A549 (cell line): Measurements from ENCODE around the gene KLHL6. TPM values are rescaled to one million over a fixed set of nuclear protein-coding genes. Genes with fewer than 3 reads are reported as not detected.

ENCODE experiments used
- ATAC-seq, 2 experiments: fragments of 200-7000 bp in 1 of 2; fragments of >200 bp in 1 of 2; cut with Nextera tagmentation in 1 of 2; cut with Tn5 transposase in 1 of 2; 3 replicates each; pipeline versions ENCODE4 v1.8.0 to v1.9.1; 2018 to 2020; ENCODE audit warnings: mild to moderate bottlenecking in 1 of 2, moderate library complexity in 1 of 2
- CTCF ChIA-PET: fragments of 300-600 bp; sonication (Branson Sonifier 250); formaldehyde crosslinking; extraction: SDS; loops from one replicate; lab custom pipeline; 2021; ENCODE audit warnings: antibody characterized with exemption, inconsistent platforms; lab: Yijun Ruan, JAX
- POLR2A ChIA-PET: fragments of 350-600 bp; formaldehyde crosslinking; extraction: SDS; loops from one replicate; lab custom pipeline; 2021; ENCODE audit warnings: antibody characterized with exemption, inconsistent platforms; lab: Yijun Ruan, JAX
- DNase-seq, 2 experiments: peaks; one replicate each; pipeline versions ENCODE4 v3.0.0 to v3.0.0-alpha.2; 2011 to 2016; ENCODE audit warnings: low read depth in 1 of 2, low spot score in 1 of 2
- FAIRE-seq: peaks from 2 replicates; lab custom pipeline; 2011; peaks lifted over from hg19 to GRCh38; lab: Jason Lieb, UNC
- H3K27ac ChIP-seq, 2 experiments: fragments of >200 bp; sonication (Bioruptor Twin); formaldehyde crosslinking; 3 replicates each; pipeline ENCODE4 v1.5.1; 2016 to 2017
- H3K4me1 ChIP-seq: fragments of >200 bp; sonication (Bioruptor Twin); formaldehyde crosslinking; 3 replicates; pipeline ENCODE4 v1.6.1; 2016
- H3K4me2 ChIP-seq: fragments of >200 bp; sonication (Bioruptor Twin); formaldehyde crosslinking; 3 replicates; pipeline ENCODE4 v1.6.1; 2016
- H3K4me3 ChIP-seq: fragments of >200 bp; sonication (Bioruptor Twin); formaldehyde crosslinking; 3 replicates; pipeline ENCODE4 v1.5.1; 2016
- H3K9me3 ChIP-seq: fragments of >200 bp; sonication (Bioruptor Twin); formaldehyde crosslinking; 3 replicates; pipeline ENCODE4 v1.6.1; 2016
- ATOH8 ChIP-seq: fragments of 250-450 bp; sonication (Bioruptor Pico); IDR thresholded peaks from 2 replicates; pipeline ENCODE4 v1.5.0; 2020; ENCODE audit warnings: low read depth, mild to moderate bottlenecking, moderate library complexity
- BCL3 ChIP-seq: fragments of >200 bp; sonication (Bioruptor Twin); formaldehyde crosslinking; IDR thresholded peaks from 3 replicates; pipeline ENCODE4 v1.6.1; 2016
- CEBPB ChIP-seq, 2 experiments: fragments of >200 bp in 1 of 2; sonication (Bioruptor Twin) in 1 of 2; formaldehyde crosslinking in 1 of 2; IDR thresholded peaks; 2 replicates each; pipeline ENCODE4 v1.6.1; 2012 to 2016
- CTCF ChIP-seq: fragments of >200 bp; sonication (Bioruptor Twin); formaldehyde crosslinking; IDR thresholded peaks from 3 replicates; pipeline ENCODE4 v1.5.1; 2016
- E2F6 ChIP-seq: IDR thresholded peaks from 2 replicates; pipeline ENCODE4 v1.6.1; 2012; ENCODE audit warnings: low read depth, borderline replicate concordance
- EHMT2 ChIP-seq: fragments of 200-600 bp; sonication (generic); IDR thresholded peaks from 2 replicates; pipeline ENCODE4 v1.6.1; 2016; ENCODE audit warnings: antibody characterized with exemption, low read depth, mild to moderate bottlenecking, moderate library complexity
- ELK1 ChIP-seq: fragments of 150-350 bp; IDR thresholded peaks from 2 replicates; pipeline ENCODE4 v1.6.1; 2014; ENCODE audit warnings: low read depth, mild to moderate bottlenecking, low read length
- EP300 ChIP-seq, 2 experiments: fragments of >200 bp; sonication (Bioruptor Twin); formaldehyde crosslinking; IDR thresholded peaks; 2 replicates in 1 of 2; 3 replicates in 1 of 2; pipeline ENCODE4 v1.6.1; 2016 to 2017
- FOXS1 ChIP-seq: fragments of 250-450 bp; sonication (Bioruptor Pico); IDR thresholded peaks from 2 replicates; pipeline ENCODE4 v1.5.0; 2020; ENCODE audit warnings: mild to moderate bottlenecking, moderate library complexity
- HDAC2 ChIP-seq: fragments of 200-600 bp; sonication (generic); IDR thresholded peaks from 2 replicates; pipeline ENCODE4 v1.6.1; 2016
- HMGXB4 ChIP-seq: fragments of 250-450 bp; sonication (Bioruptor Pico); IDR thresholded peaks from 2 replicates; pipeline ENCODE4 v1.5.0; 2021; ENCODE audit warnings: mild to moderate bottlenecking, moderate library complexity, borderline replicate concordance
- HOXA7 ChIP-seq: fragments of 250-450 bp; sonication (Bioruptor Pico); IDR thresholded peaks from 2 replicates; pipeline ENCODE4 v1.5.0; 2020; ENCODE audit warnings: mild to moderate bottlenecking, moderate library complexity
- HOXB5 ChIP-seq: fragments of 250-450 bp; sonication (Bioruptor Pico); IDR thresholded peaks from 2 replicates; pipeline ENCODE4 v1.5.0; 2020; ENCODE audit warnings: mild to moderate bottlenecking, moderate library complexity
- JUN ChIP-seq, 2 experiments: fragments of >200 bp; sonication (Bioruptor Twin); formaldehyde crosslinking; IDR thresholded peaks; 2 replicates in 1 of 2; 3 replicates in 1 of 2; pipeline ENCODE4 v1.6.1; 2016 to 2017
- JUNB ChIP-seq: fragments of >200 bp; sonication (Bioruptor Twin); formaldehyde crosslinking; IDR thresholded peaks from 2 replicates; pipeline ENCODE4 v1.6.1; 2016
- KDM1A ChIP-seq: fragments of 200-600 bp; sonication (generic); IDR thresholded peaks from 2 replicates; pipeline ENCODE4 v1.6.1; 2016; ENCODE audit warnings: low read depth, mild to moderate bottlenecking
- MAFK ChIP-seq: fragments of 450-650 bp; IDR thresholded peaks from 2 replicates; pipeline ENCODE4 v1.6.1; 2014; ENCODE audit not compliant: partially characterized antibody
- MAX ChIP-seq: IDR thresholded peaks from 2 replicates; pipeline ENCODE4 v1.6.1; 2012
- NFE2L2 ChIP-seq: fragments of 150-350 bp; conservative IDR thresholded peaks from 2 replicates; pipeline ENCODE4 v1.6.1; 2014; ENCODE audit warnings: low read length
- PHF8 ChIP-seq: fragments of 200-600 bp; sonication (generic); IDR thresholded peaks from 2 replicates; pipeline ENCODE4 v1.6.1; 2016; ENCODE audit warnings: low read depth, mild to moderate bottlenecking, antibody characterized with exemption, moderate library complexity, borderline replicate concordance
- POLR2A ChIP-seq: IDR thresholded peaks from 2 replicates; pipeline ENCODE4 v1.6.1; 2012; ENCODE audit warnings: mild to moderate bottlenecking, low read length
- POLR2AphosphoS2 ChIP-seq: conservative IDR thresholded peaks from 2 replicates; pipeline ENCODE4 v1.6.1; 2012; ENCODE audit warnings: low read length, improper control_type of control experiment, inconsistent platforms
- RARB ChIP-seq: fragments of 250-450 bp; sonication (Bioruptor Pico); IDR thresholded peaks from 2 replicates; pipeline ENCODE4 v1.8.0; 2021; ENCODE audit warnings: mild to moderate bottlenecking, moderate library complexity
- SMC3 ChIP-seq: fragments of >200 bp; sonication (Bioruptor Twin); formaldehyde crosslinking; IDR thresholded peaks from 3 replicates; pipeline ENCODE4 v1.6.1; 2018; ENCODE audit warnings: inconsistent platforms
- TFCP2L1 ChIP-seq: fragments of 250-450 bp; sonication (Bioruptor Pico); IDR thresholded peaks from 2 replicates; pipeline ENCODE4 v1.5.0; 2021; ENCODE audit warnings: mild to moderate bottlenecking
- ZC3H11A ChIP-seq: fragments of 450-650 bp; IDR thresholded peaks from 2 replicates; pipeline ENCODE4 v1.6.1; 2014; ENCODE audit warnings: antibody characterized with exemption, mild to moderate bottlenecking
- ZNF302 ChIP-seq: fragments of 250-450 bp; sonication (Bioruptor Pico); IDR thresholded peaks from 2 replicates; pipeline ENCODE4 v1.9.0; 2021; ENCODE audit warnings: inconsistent platforms, mild to moderate bottlenecking, moderate library complexity
- ZSCAN20 ChIP-seq: fragments of 250-450 bp; sonication (Bioruptor Pico); IDR thresholded peaks from 2 replicates; pipeline ENCODE4 v1.8.0; 2022; ENCODE audit warnings: mild to moderate bottlenecking, moderate library complexity
- WGBS: methylation state at CpG from one replicate; pipeline ENCODE4 v1.1.6; 2017; ENCODE audit errors: missing lambda C conversion rate; 5-methylcytosine and 5-hydroxymethylcytosine counted together
- polyA plus RNA-seq, 4 experiments: library from polyadenylated mRNA; depleted of rRNA in 3 of 4; stranded (reverse); fragments of >200 nt; fragmentation: RNase III in 1 of 4; extraction: RNeasy Plus Mini Kit Qiagen cat#74134 plus additional on column Dnase treatment in 1 of 4; gene quantifications; 2 replicates in 3 of 4; 3 replicates in 1 of 4; pipeline ENCODE4 v1.2.3, GENCODE V29; 2011 to 2017

Gene KLHL6
- polyA plus RNA-seq, 2 of the 4 experiments (the other 2 are of a cell fraction): not detected

GRCh38 chr3:183447206-183448001, 108.1 kb downstream of the KLHL6 start:
- H3K4me3 ChIP-seq: peak overlapping the region; percentile 65
- WGBS: under 1% methylated on average over 18 of the region's 54 CpGs
- ChIA-PET CTCF (interaction anchor here (0.7 kb wide), 1 partner anchor 27 kb away, joined by 3 read pairs; no protein-coding TSS in a partner anchor), POLR2A (interaction anchor here (0.9 kb wide), 1 partner anchor 9 kb away, joined by 3 read pairs; no protein-coding TSS in a partner anchor)
- ATAC-seq: peak; percentile 97 to 99
- no peak for FAIRE-seq
- peaks cover 22% of the 10 kb centered on the region for H3K9me3 ChIP-seq
- H3K4me1 ChIP-seq: peaks cover 10% of the 10 kb centered on the region; the same call in 2 of the 3 replicates
- DNase-seq: peak; percentile 80 to 89
- peak overlapping the region; percentile 73 for H3K4me2 ChIP-seq
- TF ChIP-seq ZC3H11A: no peak
- no peak for TF ChIP-seq FOXS1 (CRISPR knock-in tag)
- TF ChIP-seq JUN (IDR thresholded peaks at IDR 0.05): peak in 1 of 2 experiments; percentile 55; a peak in 3 of 5 replicates
- no peak; the same call in 1 of the 2 replicates for TF ChIP-seq E2F6
- TF ChIP-seq NFE2L2: no peak
- no peak for TF ChIP-seq POLR2AphosphoS2
- TF ChIP-seq EHMT2: no peak
- no peak for TF ChIP-seq HOXB5
- no peak for TF ChIP-seq HOXA7
- no peak for TF ChIP-seq CTCF
- TF ChIP-seq PHF8: peak; percentile 30; the same call in 1 of the 2 replicates
- no peak for TF ChIP-seq MAFK
- TF ChIP-seq ZNF302 (CRISPR knock-in tag): no peak
- TF ChIP-seq RARB (CRISPR knock-in tag): no peak
- TF ChIP-seq BCL3: 0 out of 3 replicates have a peak, but pooled peaks have one; percentile 41
- no peak for TF ChIP-seq TFCP2L1 (CRISPR knock-in tag)
- TF ChIP-seq EP300 (IDR thresholded peaks at IDR 0.05): no peak
- TF ChIP-seq ATOH8 (CRISPR knock-in tag): no peak
- TF ChIP-seq HDAC2: no peak
- no peak for TF ChIP-seq KDM1A
- TF ChIP-seq ELK1: no peak
- no peak for TF ChIP-seq CEBPB (IDR thresholded peaks at IDR 0.05)
- TF ChIP-seq POLR2A: peak; percentile 85
- TF ChIP-seq HMGXB4 (CRISPR knock-in tag): no peak
- TF ChIP-seq SMC3: no peak
- TF ChIP-seq MAX: peak; percentile 45; the same call in 1 of the 2 replicates
- no peak for TF ChIP-seq JUNB
- TF ChIP-seq ZSCAN20 (CRISPR knock-in tag): no peak
- H3K27ac ChIP-seq: peak overlapping the region; percentile 81 to 93
